Measurements from ENCODE around the gene C16orf92. TPM values are rescaled to one million over a fixed set of nuclear protein-coding genes. Genes with fewer than 3 reads are reported as not detected.

Gene C16orf92
- total RNA-seq: not detected

GRCh38 chr16:30022887-30023286 lies at the start of gene C16orf92:
Gene C16orf92, plus strand, starts transcription at chr16:30023198. Its CDS starts 143 bp downstream, at chr16:30023341.
- DNase-seq (ENCODE audit: low read depth in 2 of 3, low spot score in 2 of 3): no peak

- DNase-seq (ENCODE audit: low read depth in 2 of 3, low spot score in 2 of 3): peak; percentile 90 to 99 (median 99)
Measured at GRCh38 chr16:29973384-29974246, 49.4 kb upstream of the C16orf92 start, which contains the start of gene TAOK2. Gene TAOK2, plus strand, starts transcription at chr16:29973868. Its CDS starts 3,905 bp downstream, at chr16:29977773.

- peak in 1 of 3 donors; percentile 26 for DNase-seq (ENCODE audit: low read depth in 2 of 3, low spot score in 2 of 3)
Measured at GRCh38 chr16:29974291-29975133, 48.5 kb upstream of the C16orf92 start.

GRCh38 chr16:29975134-29975538 lies 47.9 kb upstream of the C16orf92 start:
- no peak for DNase-seq (ENCODE audit: low read depth in 2 of 3, low spot score in 2 of 3)

GRCh38 chr16:29975811-29976511 lies 47.0 kb upstream of the C16orf92 start:
- DNase-seq (ENCODE audit: low read depth in 2 of 3, low spot score in 2 of 3): no peak

- DNase-seq (ENCODE audit: low read depth in 2 of 3, low spot score in 2 of 3): no peak
Measured at GRCh38 chr16:29977063-29977825, 45.8 kb upstream of the C16orf92 start.

- no peak for DNase-seq (ENCODE audit: low read depth in 2 of 3, low spot score in 2 of 3)
Measured at GRCh38 chr16:29978081-29978480, 44.9 kb upstream of the C16orf92 start.

GRCh38 chr16:29978564-29979270 lies 44.3 kb upstream of the C16orf92 start:
- DNase-seq (ENCODE audit: low read depth in 2 of 3, low spot score in 2 of 3): no peak

- no peak for DNase-seq (ENCODE audit: low read depth in 2 of 3, low spot score in 2 of 3)
Measured at GRCh38 chr16:29982560-29983419, 40.2 kb upstream of the C16orf92 start.

GRCh38 chr16:29983420-29984136 lies 39.4 kb upstream of the C16orf92 start:
- no peak for DNase-seq (ENCODE audit: low read depth in 2 of 3, low spot score in 2 of 3)

- DNase-seq (ENCODE audit: low read depth in 2 of 3, low spot score in 2 of 3): no peak
Measured at GRCh38 chr16:29984137-29984763, 38.7 kb upstream of the C16orf92 start.

GRCh38 chr16:29984764-29985147 lies 38.2 kb upstream of the C16orf92 start:
- no peak for DNase-seq (ENCODE audit: low read depth in 2 of 3, low spot score in 2 of 3)

GRCh38 chr16:29985271-29985811 lies 37.7 kb upstream of the C16orf92 start:
- DNase-seq (ENCODE audit: low read depth in 2 of 3, low spot score in 2 of 3): no peak

GRCh38 chr16:29986231-29986630 lies 36.8 kb upstream of the C16orf92 start:
- DNase-seq (ENCODE audit: low read depth in 2 of 3, low spot score in 2 of 3): no peak

GRCh38 chr16:29986931-29987330 lies 36.1 kb upstream of the C16orf92 start:
- no peak for DNase-seq (ENCODE audit: low read depth in 2 of 3, low spot score in 2 of 3)

GRCh38 chr16:29987371-29988085 lies 35.5 kb upstream of the C16orf92 start:
- no peak for DNase-seq (ENCODE audit: low read depth in 2 of 3, low spot score in 2 of 3)
